Keratinocyte (primary cell): ENCODE results near the gene RASAL2. TPM values are rescaled to one million over a fixed set of nuclear protein-coding genes. Genes with fewer than 3 reads are reported as not detected.
A peak's percentile ranks its signal among the peaks of the same experiment; 100 is the strongest.

Experiments used
- DNase-seq: peaks from one replicate; pipeline ENCODE4 v3.0.0-alpha.2; 2011; ENCODE audit warnings: low read depth, missing footprints, low spot score
- FAIRE-seq: peaks from 2 replicates; lab custom pipeline; 2011; peaks lifted over from hg19 to GRCh38; lab: Jason Lieb, UNC
- H2AFZ ChIP-seq: 2 replicates; pipeline ENCODE4 v1.6.0; 2012; ENCODE audit warnings: low read length, control low read depth, inconsistent platforms; ENCODE audit not compliant: control insufficient read depth
- H3K27ac ChIP-seq: 2 replicates; pipeline ENCODE4 v1.5.1; 2011; ENCODE audit warnings: low read length; ENCODE audit not compliant: control insufficient read depth, insufficient read depth
- H3K27me3 ChIP-seq: 3 replicates; pipeline ENCODE4 v1.6.0; 2011; ENCODE audit warnings: low read length; ENCODE audit not compliant: control insufficient read depth, insufficient read depth; ENCODE audit errors: extremely low read depth
- H3K36me3 ChIP-seq, 2 experiments: 2 replicates in 1 of 2; 3 replicates in 1 of 2; pipeline ENCODE4 v1.5.1; 2011; ENCODE audit warnings: low read length in 2 of 2, mild to moderate bottlenecking in 1 of 2; ENCODE audit not compliant: control insufficient read depth in 2 of 2, insufficient read depth in 2 of 2; ENCODE audit errors: extremely low read depth in 1 of 2
- H3K4me1 ChIP-seq: 3 replicates; pipeline ENCODE4 v1.5.1; 2011; ENCODE audit warnings: low read length; ENCODE audit not compliant: control insufficient read depth, insufficient read depth; ENCODE audit errors: extremely low read depth
- H3K4me2 ChIP-seq: 3 replicates; pipeline ENCODE4 v1.6.0; 2011; ENCODE audit warnings: low read depth, low read length; ENCODE audit not compliant: control insufficient read depth, insufficient read depth; ENCODE audit errors: extremely low read depth
- H3K4me3 ChIP-seq, 3 experiments: fragments of 200-600 bp in 1 of 3; sonication (generic) in 1 of 3; 2 replicates in 2 of 3; 3 replicates in 1 of 3; pipeline ENCODE4 v1.5.1; 2011 to 2016; ENCODE audit warnings: low read length in 3 of 3, mild to moderate bottlenecking in 3 of 3, control low read depth in 2 of 3, inconsistent platforms in 1 of 3, low read depth in 1 of 3, mixed read lengths in 1 of 3, mixed run types in 1 of 3, moderate library complexity in 1 of 3; ENCODE audit not compliant: control insufficient read depth in 2 of 3, insufficient read depth in 2 of 3; ENCODE audit errors: extremely low read depth in 1 of 3
- H3K79me2 ChIP-seq: 2 replicates; pipeline ENCODE4 v1.6.0; 2012; ENCODE audit warnings: low read length; ENCODE audit not compliant: control insufficient read depth, insufficient read depth
- H3K9ac ChIP-seq: 3 replicates; pipeline ENCODE4 v1.6.0; 2011; ENCODE audit warnings: low read length; ENCODE audit not compliant: control insufficient read depth, insufficient read depth; ENCODE audit errors: extremely low read depth
- H3K9me1 ChIP-seq: 3 replicates; pipeline ENCODE4 v1.6.0; 2011; ENCODE audit warnings: low read length; ENCODE audit not compliant: control insufficient read depth, insufficient read depth; ENCODE audit errors: extremely low read depth
- H3K9me3 ChIP-seq: 2 replicates; pipeline ENCODE4 v1.5.1; 2012; ENCODE audit warnings: low read depth, low read length; ENCODE audit not compliant: control insufficient read depth
- H4K20me1 ChIP-seq: 3 replicates; pipeline ENCODE4 v1.6.0; 2011; ENCODE audit warnings: low read length; ENCODE audit not compliant: control insufficient read depth, insufficient read depth; ENCODE audit errors: extremely low read depth
- EZH2 ChIP-seq: IDR thresholded peaks from one replicate; pipeline ENCODE4 v1.6.1; 2012; ENCODE audit warnings: inconsistent platforms, mild to moderate bottlenecking, low read length, moderate library complexity
- dilution Hi-C: fragments of 300-500 bp; cut with MboI; formaldehyde crosslinking; loops from one replicate; pipeline ENCODE4 v1.7.0; 2020; ENCODE audit warnings: low sequenced_read_pairs; ENCODE audit not compliant: extremely low pct_ligation_motif_present
- polyA plus RNA-seq, 5 experiments: library from polyadenylated mRNA; depleted of rRNA in 3 of 5; stranded (reverse) in 3 of 5; stranded (forward) in 1 of 5; unstranded in 1 of 5; fragments of >200 nt; gene quantifications; 1 replicate in 1 of 5; 2 replicates in 3 of 5; 3 replicates in 1 of 5; pipeline versions ENCODE4 v1.2.1 to v1.2.3, GENCODE V29; 2011 to 2012; ENCODE audit warnings: missing spikeins in 2 of 5, low read depth in 1 of 5, low replicate concordance in 1 of 5
- TF ChIP-seq, protein P1 (sequence below), 3 experiments: IDR thresholded peaks in 1 of 3; conservative IDR thresholded peaks in 1 of 3; optimal IDR thresholded peaks in 1 of 3; 2 replicates in 2 of 3; 3 replicates in 1 of 3; pipeline versions ENCODE3 to v1.5.1; 2011; ENCODE audit warnings: low read length in 3 of 3, mild to moderate bottlenecking in 3 of 3, moderate library complexity in 2 of 3, control low read depth in 1 of 3, inconsistent platforms in 1 of 3; ENCODE audit not compliant: insufficient read depth in 2 of 3; ENCODE audit errors: extremely low read depth in 1 of 3

The RASAL2 gene
- polyA plus RNA-seq, 1 donor (not counting 4 experiments of a cell fraction or from before 2014, with no cell fraction given): 27.2 TPM

DNA sequence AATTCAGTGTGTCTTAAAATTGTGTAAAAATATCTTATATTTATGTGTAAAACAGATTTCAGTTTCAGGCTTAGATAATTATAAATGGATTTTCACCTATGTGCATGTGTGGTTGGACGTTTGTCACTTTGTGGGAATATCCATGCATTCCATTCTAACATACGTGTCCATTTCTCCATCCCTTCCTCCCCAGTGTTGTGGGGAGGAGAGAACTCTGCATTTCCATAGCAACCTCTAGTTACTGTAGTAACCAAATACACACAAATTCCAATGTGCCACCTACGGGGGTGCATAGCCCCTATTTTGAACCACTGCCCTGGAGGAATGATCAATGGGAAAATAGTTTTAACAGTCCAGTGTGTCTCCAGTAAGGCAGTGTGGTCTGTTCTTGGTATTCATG is 79.0 kb downstream of the RASAL2 start:
- no peaks in the 10 kb centered on the region for H3K9me3 ChIP-seq
- no peak overlapping the region for H3K27ac ChIP-seq
- dilution Hi-C loops: no loop called here
- no peak for TF ChIP-seq EZH2
- TF ChIP-seq, protein P1, sequence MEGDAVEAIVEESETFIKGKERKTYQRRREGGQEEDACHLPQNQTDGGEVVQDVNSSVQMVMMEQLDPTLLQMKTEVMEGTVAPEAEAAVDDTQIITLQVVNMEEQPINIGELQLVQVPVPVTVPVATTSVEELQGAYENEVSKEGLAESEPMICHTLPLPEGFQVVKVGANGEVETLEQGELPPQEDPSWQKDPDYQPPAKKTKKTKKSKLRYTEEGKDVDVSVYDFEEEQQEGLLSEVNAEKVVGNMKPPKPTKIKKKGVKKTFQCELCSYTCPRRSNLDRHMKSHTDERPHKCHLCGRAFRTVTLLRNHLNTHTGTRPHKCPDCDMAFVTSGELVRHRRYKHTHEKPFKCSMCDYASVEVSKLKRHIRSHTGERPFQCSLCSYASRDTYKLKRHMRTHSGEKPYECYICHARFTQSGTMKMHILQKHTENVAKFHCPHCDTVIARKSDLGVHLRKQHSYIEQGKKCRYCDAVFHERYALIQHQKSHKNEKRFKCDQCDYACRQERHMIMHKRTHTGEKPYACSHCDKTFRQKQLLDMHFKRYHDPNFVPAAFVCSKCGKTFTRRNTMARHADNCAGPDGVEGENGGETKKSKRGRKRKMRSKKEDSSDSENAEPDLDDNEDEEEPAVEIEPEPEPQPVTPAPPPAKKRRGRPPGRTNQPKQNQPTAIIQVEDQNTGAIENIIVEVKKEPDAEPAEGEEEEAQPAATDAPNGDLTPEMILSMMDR (optimal IDR thresholded peaks at IDR 0.05 in 1 of 3, IDR thresholded peaks at IDR 0.05 in 1 of 3, conservative IDR thresholded peaks at IDR 0.05 in 1 of 3; ENCODE audit: extremely low read depth in 1 of 3, insufficient read depth in 2 of 3, low read length in 3 of 3): no peak
- no peak overlapping the region for H2AFZ ChIP-seq
- no peak for DNase-seq
- peaks cover 82% of the 10 kb centered on the region for H3K79me2 ChIP-seq
- H3K9ac ChIP-seq: no peak overlapping the region
- no peaks in the 10 kb centered on the region for H4K20me1 ChIP-seq
- no peak overlapping the region for H3K4me3 ChIP-seq
- no peaks in the 10 kb centered on the region for H3K9me1 ChIP-seq
- H3K4me2 ChIP-seq: no peak overlapping the region
- H3K27me3 ChIP-seq: no peaks in the 10 kb centered on the region
- peaks cover 4% of the 10 kb centered on the region for H3K4me1 ChIP-seq
- no peak for FAIRE-seq
- H3K36me3 ChIP-seq: no peaks in the 10 kb centered on the region

DNA sequence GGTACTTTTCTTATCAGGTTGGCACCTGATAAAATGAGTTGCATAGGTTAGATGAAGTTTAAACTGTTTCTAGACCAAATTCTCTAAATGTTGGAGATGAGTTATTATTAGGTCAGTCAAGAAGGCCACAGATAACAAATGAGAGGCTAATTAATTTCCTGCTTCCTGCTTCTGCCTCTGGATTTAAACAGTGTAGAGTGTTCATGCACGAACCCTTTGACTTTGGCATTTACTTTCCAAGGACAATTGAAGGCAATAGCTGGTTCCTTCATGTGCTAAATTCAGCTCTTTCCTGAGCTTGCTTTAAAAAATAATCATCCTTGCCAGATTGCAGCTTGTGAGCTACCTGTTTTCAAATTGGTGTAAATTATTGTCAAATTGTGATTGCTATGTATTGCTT is 80.6 kb downstream of the RASAL2 start:
- no peaks in the 10 kb centered on the region for H3K36me3 ChIP-seq
- DNase-seq (no peak), FAIRE-seq (peak; percentile 43)
- H3K9ac ChIP-seq: no peak overlapping the region
- dilution Hi-C loops: no loop called here
- no peaks in the 10 kb centered on the region for H3K4me1 ChIP-seq
- no peak overlapping the region for H3K27ac ChIP-seq
- no peak overlapping the region for H2AFZ ChIP-seq
- no peak overlapping the region for H3K4me2 ChIP-seq
- H3K27me3 ChIP-seq: no peaks in the 10 kb centered on the region
- TF ChIP-seq, protein P1 (optimal IDR thresholded peaks at IDR 0.05 in 1 of 3, IDR thresholded peaks at IDR 0.05 in 1 of 3, conservative IDR thresholded peaks at IDR 0.05 in 1 of 3; ENCODE audit: extremely low read depth in 1 of 3, insufficient read depth in 2 of 3, low read length in 3 of 3): no peak
- TF ChIP-seq EZH2: no peak
- no peak overlapping the region for H3K4me3 ChIP-seq
- no peaks in the 10 kb centered on the region for H4K20me1 ChIP-seq
- no peaks in the 10 kb centered on the region for H3K9me3 ChIP-seq
- H3K79me2 ChIP-seq: peaks cover 80% of the 10 kb centered on the region
- H3K9me1 ChIP-seq: no peaks in the 10 kb centered on the region
